PC-9 (cell line): ENCODE data around the gene REXO5.

Experiments
- EZH2 ChIP-seq: fragments of 200-600 bp; sonication (generic); IDR thresholded peaks from 2 replicates; pipeline ENCODE4 v1.8.0; 2017; ENCODE audit warnings: antibody characterized with exemption, low read depth
- TF ChIP-seq, protein P1 (sequence below): fragments of 200-600 bp; sonication (generic); conservative IDR thresholded peaks from 2 replicates; pipeline ENCODE4 v1.6.1; 2017; ENCODE audit warnings: mixed run types, antibody characterized with exemption, mild to moderate bottlenecking, moderate library complexity

DNA sequence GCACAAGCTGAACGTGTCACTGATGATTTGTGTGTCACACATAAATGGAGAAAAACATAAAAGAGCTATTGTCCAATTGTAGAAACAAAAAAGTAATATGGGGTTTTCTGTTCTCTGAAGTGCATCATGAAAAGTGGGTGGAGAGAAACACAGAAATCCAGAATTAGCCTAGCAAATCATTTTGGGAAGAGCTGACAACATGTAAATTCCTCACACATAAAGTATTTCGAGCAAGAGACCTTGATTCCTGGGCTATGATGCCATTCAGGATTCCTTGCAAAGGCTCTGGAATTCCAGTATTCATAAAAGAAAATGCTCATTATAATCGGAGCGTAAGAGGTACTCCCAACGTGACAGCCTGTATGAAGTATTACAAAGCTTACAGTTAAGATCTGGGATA is 92.7 kb downstream of the REXO5 start:
- no peak for TF ChIP-seq EZH2
- TF ChIP-seq, protein P1, sequence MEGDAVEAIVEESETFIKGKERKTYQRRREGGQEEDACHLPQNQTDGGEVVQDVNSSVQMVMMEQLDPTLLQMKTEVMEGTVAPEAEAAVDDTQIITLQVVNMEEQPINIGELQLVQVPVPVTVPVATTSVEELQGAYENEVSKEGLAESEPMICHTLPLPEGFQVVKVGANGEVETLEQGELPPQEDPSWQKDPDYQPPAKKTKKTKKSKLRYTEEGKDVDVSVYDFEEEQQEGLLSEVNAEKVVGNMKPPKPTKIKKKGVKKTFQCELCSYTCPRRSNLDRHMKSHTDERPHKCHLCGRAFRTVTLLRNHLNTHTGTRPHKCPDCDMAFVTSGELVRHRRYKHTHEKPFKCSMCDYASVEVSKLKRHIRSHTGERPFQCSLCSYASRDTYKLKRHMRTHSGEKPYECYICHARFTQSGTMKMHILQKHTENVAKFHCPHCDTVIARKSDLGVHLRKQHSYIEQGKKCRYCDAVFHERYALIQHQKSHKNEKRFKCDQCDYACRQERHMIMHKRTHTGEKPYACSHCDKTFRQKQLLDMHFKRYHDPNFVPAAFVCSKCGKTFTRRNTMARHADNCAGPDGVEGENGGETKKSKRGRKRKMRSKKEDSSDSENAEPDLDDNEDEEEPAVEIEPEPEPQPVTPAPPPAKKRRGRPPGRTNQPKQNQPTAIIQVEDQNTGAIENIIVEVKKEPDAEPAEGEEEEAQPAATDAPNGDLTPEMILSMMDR: no peak
